ENCODE data around the gene CCL3.
"Not testable (repeated sequence)": the region's sequence is repeated elsewhere in the genome, so short reads cannot be mapped to it uniquely, and the experiment has no call there.

The CCL3 gene

GRCh38 chr17:36089888-36090836, at the start of gene CCL3:
Gene CCL3, minus strand, starts transcription at chr17:36090143. Its CDS starts 85 bp downstream, at chr17:36090058.
- DNase-seq: no peak

- no peak for DNase-seq
These were observed 46.5 kb upstream of the CCL3 start for GRCh38 chr17:36136439-36136838.

GRCh38 chr17:36136036-36136435, 46.1 kb upstream of the CCL3 start:
- no peak for DNase-seq

GRCh38 chr17:36135465-36135864, 45.5 kb upstream of the CCL3 start:
- DNase-seq: no peak

GRCh38 chr17:36133602-36134236, 43.8 kb upstream of the CCL3 start:
- no peak for DNase-seq

- no peak for DNase-seq
These were observed 42.5 kb upstream of the CCL3 start for GRCh38 chr17:36132421-36132831.

GRCh38 chr17:36131931-36132330, 42.0 kb upstream of the CCL3 start:
- no peak for DNase-seq

- DNase-seq: no peak
These were observed 41.5 kb upstream of the CCL3 start for GRCh38 chr17:36131421-36131820.

- no peak for DNase-seq
These were observed 40.4 kb upstream of the CCL3 start for GRCh38 chr17:36130346-36130745.

- no peak for DNase-seq
These were observed 39.7 kb upstream of the CCL3 start for GRCh38 chr17:36129616-36130015.

- DNase-seq: no peak
These were observed 38.6 kb upstream of the CCL3 start for GRCh38 chr17:36128411-36128978.

GRCh38 chr17:36127911-36128310, 38.0 kb upstream of the CCL3 start:
- no peak for DNase-seq

GRCh38 chr17:36127199-36127893, 37.4 kb upstream of the CCL3 start:
- DNase-seq: no peak

GRCh38 chr17:36124879-36125824, 35.2 kb upstream of the CCL3 start:
- no peak for DNase-seq

GRCh38 chr17:36123431-36123830, 33.5 kb upstream of the CCL3 start:
- DNase-seq: no peak

- DNase-seq: not testable (repeated sequence)
These were observed 31.2 kb upstream of the CCL3 start for GRCh38 chr17:36121099-36121498.

- DNase-seq: no peak
These were observed 30.3 kb upstream of the CCL3 start for GRCh38 chr17:36120221-36120620.

GRCh38 chr17:36118477-36119353, 28.8 kb upstream of the CCL3 start:
- no peak for DNase-seq

GRCh38 chr17:36117505-36118382, 27.8 kb upstream of the CCL3 start:
- DNase-seq: no peak

- not testable (repeated sequence) for DNase-seq
These were observed 25.7 kb upstream of the CCL3 start for GRCh38 chr17:36115649-36115977.

All from activated naive CD4-positive, alpha-beta T cell (primary cell).